NCI-H1930 (cell line): ENCODE results near the gene PLEKHN1.

Experiments used
- DNase-seq, 2 experiments: peaks; one replicate each; lab custom pipeline; 2025; lab: John Stamatoyannopoulos, UW

Gene PLEKHN1

GRCh38 chr1:1024149-1024770, 58.0 kb downstream of the PLEKHN1 start:
- no peak for DNase-seq

GRCh38 chr1:1024771-1025699, 58.8 kb downstream of the PLEKHN1 start:
- DNase-seq, result no peak
